Ureter (tissue), 1 donor: ENCODE measurements around the gene TRABD2B. TPM values are rescaled to one million over a fixed set of nuclear protein-coding genes. Genes with fewer than 3 reads are reported as not detected.

Source experiments
- DNase-seq: peaks from one replicate; pipeline ENCODE4 v3.0.0-alpha.2; 2020; ENCODE audit warnings: low spot score
- total RNA-seq: library from RNA; stranded (reverse); gene quantifications from one replicate; pipeline ENCODE4 v1.2.4, GENCODE V29; 2023
- donor health status: DM: yes; HTN: yes; CAD: no.

Gene TRABD2B
- total RNA-seq, 1 donor from 2014 or later, result 4.6 TPM

DNA sequence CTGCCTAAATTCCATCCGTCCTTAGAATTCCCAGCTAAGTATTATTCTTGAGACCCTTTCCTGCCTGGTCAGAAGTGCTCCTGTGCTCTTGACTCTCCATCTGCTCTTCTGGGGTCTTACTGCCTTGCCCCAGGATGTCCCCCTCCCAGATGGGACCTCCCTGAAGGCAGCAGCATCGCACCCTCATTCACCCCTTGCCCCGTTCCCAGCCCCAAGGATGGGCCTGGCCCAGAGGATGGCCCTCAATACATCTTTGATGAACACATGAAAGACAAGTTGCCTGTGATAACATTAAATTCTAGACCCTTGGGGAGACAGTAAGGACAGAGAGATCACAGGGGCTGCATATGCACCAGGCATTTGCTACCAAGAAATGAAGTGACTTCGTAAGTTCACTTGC lies 167.2 kb downstream of the TRABD2B start:
- DNase-seq, result no peak

DNA sequence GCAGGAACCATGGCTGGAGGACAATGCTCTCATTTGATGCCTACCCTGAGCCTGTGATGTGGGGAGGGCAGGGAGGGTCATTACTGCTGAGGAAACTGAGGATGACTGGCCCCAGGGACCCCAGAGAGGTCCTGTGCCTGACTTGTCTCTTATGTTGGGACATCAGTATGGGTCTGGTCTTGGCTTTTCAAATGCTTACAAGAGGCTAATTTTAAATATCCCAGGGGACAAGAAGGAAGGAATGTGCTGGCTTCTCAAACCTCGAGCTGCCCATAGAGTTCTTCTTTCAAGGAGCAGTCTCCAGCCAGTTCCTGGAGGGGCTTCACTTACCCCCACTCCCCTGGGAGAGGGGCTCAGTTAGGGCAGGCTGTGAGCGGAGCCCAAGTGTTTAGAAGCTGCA lies 168.2 kb downstream of the TRABD2B start:
- DNase-seq, result no peak

DNA sequence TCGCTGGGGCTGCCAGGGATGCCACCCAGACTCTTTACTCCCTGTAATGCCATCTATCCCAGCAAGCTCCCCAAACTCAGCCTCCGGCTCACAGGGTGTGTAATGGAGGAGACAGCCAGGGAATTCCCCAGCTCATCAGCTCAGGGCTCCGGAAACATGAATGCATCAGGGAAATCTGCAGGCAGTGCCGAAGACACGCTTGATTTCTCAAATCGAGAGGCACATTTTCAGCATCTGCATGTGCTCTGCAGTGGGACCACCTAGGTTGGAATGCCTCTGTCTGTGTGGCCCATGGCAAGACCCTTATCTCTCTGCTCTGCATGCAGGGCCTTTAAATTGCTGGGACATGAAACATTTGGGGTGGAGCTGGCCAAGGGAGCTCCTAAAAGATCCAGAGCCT lies 170.1 kb downstream of the TRABD2B start:
- no peak for DNase-seq

DNA sequence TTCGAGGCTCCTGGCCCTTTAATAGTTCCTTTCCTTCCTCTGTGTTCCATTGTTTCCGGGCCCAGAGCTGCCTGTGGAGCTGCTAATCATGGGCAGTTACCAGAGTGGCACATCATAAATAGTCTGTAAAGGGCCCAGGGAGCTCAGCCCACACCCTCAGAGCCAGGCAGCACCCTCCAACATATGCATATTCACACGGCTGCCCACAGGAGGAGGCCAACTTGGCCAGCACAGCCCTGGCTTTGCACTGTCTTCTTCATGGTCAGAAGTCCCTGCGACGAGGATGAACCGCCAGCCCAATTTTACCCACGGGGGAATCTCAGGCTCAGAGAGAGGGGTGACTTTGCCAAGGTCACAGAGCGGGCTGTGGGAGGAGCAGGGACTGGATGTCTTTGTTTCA lies 172.5 kb downstream of the TRABD2B start:
- no peak for DNase-seq

DNA sequence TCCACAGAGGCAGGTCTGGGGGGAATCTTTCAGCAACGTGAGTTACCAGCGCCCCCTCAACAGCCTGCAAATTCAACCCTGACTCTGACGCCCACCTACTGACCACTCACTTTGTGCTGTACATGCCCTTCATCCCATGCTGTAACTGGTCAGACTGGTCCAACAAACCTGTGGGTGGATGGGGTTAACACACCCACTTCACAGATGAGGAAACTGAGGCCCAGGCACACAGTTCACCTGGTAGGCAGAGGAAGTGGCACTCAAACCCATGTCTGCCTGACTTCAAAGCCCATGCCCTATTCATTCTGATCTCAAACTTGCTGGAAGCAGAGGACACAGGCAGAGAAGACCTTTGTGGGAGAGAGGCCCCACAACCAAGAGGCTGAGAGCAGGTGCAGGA lies 172.9 kb downstream of the TRABD2B start:
- no peak for DNase-seq

DNA sequence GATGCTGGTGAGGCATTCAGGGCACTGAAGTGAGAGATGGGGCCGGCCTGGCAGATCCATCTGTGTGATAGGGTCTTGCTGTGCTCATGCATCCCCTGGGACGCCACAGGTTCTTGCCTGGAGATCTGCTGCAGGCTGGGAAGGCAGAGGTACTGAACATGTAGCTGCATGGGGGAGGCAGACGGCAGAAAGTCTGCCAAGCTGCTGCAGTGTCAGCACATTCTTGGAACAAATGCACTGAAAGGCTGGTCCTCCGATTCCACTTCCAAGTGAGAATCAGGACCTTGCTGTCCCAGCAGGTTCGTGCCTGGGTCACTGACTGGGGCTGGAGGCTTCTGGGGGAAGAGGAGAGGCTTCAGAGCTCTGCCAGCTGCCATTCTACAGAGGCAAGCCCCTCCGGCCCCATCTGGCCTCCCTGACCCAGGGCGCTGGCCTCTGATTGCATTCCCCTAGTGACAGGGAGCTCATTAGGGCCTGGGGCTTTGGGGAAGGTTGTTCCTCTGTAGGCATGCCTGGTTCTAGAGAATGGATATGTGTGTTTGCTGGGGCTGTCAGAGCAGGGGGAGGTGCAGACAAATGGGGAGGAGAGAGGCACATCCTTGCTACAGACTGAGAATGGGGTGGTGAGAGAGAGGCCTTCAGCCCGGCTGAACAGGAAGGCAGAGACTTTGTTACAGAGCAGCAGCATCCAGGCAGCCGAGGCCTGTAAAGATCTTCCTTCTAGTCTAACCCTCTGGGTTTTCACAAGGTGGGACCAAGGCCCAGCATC lies 174.0 kb downstream of the TRABD2B start:
- DNase-seq, result no peak

DNA sequence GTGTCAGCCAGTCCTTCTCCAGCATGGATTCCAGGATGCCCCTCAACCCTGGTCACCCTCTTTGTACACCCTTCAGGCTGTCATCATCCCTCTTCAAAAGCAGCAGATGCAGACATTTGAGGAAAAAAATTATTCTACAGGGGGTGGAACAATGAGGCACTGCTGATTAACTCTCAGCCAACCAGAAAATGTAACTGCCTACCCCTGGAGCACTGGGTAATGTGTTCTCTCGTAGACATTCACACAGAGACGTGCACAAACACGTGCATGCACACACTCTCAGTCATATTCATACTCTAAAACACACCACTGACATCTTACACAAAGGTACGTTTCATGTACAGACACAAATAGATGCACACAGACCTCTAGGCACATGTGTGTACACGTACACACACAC lies 175.4 kb downstream of the TRABD2B start:
- no peak for DNase-seq

DNA sequence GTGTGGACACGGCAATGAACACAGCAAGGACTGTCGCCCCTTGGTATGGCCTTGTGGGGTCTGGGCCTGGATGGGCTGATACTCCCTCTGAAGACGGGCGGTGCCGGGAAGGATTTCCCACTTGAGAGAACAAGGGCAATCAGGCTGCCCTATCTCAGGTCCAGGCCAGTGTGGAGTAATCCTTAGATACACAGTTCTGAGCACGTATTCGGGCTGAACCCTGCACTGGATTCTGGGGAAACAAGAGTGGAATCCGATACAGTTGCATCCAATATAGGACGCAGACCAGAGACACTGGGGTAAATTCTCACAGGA lies 177.7 kb downstream of the TRABD2B start:
- no peak for DNase-seq

DNA sequence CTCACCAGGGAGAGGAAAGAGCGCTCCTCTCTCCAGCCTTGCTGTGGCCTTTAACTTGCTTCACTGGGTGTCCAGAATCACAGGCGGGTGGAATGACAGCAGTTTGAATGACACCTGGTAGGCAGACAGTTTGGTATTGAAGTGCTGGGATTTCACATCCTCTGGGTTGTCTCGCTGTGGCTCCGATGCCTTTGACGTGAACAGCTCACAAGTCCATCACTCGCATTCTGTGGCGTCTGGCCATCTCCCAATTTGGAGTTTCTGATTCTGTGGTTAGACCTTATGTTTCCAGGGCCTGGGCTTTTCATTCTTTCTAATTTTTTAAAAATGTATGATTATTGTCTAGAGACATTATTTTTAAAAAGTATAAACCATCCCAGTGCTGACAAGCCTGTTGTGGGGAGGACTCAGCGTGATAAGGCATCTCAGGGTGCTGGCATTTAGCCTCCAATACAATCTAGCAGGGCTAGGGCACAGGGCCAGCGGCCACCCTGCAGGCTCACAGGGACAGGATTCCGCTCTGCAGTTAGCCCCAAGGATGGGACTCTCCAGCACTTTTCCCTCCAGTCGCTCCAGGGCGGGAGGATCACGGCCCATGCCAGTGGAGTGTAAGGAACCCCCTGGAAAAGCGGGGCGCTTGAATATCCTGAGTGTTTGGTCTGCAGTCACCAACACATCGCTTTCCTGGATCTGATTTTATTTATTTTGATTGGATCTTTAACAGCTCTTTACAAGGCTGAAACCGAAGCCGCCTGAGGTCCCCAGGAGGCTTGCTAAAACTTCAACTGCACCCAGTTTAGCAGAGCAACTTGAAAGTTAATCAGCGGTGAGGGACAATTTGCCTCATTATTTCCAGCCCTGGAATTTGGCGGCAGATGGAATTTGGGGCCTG lies 178.3 kb downstream of the TRABD2B start:
- DNase-seq, result no peak

DNA sequence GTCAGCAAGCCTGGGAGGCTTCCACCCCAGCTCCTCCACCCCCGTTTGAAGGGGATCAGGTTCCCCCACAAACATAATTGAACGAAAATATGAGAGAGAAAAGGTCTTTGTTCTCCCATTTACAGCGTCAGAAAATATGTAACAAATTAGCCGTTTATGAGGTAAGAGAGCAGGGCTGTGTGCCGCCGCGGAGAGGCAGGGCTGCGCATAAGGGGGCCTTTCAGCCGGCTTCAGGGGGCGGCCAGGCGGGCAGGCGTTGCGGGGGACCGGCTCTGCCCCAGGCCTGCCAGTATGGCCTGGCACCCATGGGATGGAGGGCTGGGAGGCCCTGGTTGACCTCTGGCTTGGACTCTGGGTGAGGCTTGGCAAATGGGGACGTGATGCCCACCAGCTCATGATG lies 179.3 kb downstream of the TRABD2B start:
- no peak for DNase-seq

DNA sequence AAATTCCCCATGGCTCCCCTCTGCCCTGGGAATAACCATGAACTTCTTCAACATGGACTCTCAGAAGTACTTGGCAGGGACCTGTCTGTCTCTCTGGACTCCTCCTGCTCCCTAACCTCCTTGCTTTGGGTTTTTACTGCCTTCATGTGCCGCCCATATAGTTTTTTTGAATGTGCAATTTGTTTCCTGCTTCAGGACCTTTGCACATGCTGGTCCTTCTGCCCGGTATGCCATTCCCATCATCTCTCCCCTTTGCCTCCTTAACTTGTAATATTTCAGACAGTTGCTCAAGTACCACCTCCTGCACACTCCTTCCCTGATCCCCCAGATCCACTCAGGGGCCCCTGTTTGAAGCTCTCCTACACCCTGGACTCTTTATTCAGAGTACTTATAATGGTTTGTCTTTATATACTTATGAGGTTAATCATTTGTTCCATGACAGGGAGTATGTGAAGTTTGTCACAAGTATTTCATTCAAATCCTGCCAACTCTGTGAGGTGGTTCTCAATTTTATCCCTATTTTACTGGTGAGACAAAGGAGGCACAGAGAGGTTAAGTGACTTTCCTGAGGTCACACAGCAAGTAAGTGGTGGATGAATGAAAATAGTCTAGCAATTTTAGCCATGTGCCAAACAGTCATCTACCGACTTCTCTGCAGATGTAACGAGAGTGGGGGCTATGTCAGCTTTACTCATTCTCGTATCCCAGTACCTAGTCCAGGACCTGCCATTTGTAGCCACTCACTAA lies 180.7 kb downstream of the TRABD2B start:
- DNase-seq, result no peak

DNA sequence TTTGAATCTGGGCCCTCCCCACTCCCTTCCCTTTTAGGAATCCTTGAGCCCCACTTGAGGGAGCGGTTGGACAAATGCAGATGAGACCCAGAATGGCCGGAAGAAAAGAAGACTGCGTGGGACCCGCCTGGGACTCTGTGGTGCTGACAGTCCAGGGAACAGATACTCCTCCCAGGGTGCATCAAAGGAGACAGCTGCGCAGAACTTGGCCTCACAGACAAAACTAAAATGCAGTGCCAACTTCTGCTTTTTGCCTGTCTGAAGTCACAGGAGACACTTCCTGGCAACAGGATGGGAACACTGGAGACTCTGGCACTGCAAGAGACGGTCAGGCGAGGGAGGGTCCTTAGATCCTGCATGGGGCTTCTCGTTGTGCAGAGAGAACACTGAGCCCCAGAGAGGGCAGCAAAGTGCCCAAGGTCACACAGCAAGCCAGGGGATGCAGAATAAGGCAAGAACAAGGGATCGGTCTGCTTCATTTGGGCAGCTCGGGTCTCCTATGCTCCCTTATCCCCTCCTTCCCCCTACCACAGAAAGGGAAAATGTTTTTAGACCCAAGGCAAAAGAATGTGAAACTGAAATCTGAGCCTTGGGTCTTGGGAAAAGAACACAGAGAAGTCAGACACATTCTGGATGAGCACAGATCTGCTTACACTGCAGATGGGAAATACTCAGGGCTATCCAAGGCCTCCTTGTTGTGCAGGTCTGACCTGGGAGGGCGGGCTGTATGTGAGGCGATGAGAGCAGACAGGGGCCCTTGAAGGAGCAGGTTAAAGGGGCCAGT lies 182.4 kb downstream of the TRABD2B start:
- no peak for DNase-seq

DNA sequence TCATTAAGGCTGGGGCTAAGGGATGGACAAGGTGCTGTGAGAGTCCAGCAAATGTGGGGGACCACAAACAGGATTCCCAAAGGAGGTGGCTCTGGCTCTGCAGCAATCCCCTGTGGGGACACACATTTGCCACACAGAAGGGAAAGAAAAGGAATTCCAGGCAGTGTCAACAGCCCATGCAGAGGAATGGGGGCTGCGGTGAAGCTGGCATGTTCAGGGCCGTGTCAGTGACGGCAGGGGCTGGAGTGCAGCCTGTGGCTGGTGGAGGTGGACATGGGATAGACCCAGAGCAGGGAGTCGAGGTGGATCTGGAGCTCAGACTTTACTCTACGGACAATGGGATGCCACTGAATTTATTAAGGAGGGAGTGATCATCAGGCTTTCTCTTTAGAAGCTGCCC lies 183.2 kb downstream of the TRABD2B start:
- no peak for DNase-seq

DNA sequence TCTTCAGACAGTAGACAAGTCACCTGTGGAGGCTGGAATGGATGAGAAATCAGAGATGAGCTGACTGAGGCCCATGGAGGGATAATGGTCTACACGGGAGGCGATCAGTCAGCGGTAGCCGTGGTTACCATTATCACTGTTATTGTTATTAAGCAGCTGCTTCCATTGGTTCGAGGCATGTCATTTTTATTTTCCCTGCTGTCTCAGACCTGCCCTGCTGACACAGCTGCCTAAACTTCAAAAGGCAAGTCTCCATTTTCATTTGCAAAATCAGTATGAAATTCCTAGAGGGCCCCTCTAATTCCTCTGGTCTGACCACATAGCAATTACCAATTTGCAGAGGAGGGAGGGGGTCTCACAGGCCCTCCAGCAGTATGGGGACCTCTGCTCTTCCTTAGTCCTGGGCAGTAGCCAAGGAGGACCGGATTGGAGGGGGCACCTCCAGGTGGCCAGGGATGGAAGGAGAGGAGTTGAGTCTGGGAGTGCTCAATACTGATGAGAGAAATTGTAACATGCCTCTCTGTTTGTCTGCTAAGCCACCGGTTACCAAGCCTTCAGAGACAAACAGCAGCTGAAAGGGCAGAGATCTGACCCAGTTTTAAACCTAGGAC lies 184.2 kb downstream of the TRABD2B start:
- DNase-seq, result no peak

DNA sequence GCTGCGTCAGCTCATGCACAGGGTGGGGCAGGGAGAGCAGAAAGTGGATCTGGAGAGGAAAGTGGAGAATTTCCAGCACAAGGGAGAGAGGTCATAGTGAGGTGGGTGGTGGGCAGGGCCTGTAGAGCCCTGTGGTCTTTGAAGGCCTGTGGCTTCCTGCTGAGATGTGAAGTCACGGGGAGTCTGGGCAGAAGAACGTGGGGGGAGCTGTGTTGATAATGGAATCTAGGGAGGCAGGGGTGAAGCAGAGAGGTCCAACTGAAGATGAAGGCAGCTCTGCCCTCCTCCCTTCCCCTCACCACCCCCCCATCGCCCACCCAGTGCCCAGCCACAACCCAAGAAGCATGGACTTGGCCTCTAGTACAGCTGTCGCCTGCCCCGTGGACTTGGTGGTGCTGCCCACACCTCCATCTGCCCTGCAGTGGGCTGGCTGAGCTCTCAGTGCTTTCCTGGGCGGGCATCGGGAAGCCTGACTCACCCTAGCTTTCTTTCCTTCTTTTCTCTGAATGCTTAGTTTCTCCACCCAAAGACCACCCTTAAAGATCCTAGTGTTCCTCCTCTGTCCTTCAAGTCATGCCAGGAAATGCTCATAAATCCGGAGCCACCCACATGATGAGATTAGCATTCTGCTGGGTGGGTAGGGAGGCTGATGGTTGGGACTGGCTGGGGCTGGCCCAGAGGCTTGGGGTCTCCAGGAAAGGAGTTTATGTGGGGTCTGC lies 186.1 kb downstream of the TRABD2B start:
- no peak for DNase-seq

DNA sequence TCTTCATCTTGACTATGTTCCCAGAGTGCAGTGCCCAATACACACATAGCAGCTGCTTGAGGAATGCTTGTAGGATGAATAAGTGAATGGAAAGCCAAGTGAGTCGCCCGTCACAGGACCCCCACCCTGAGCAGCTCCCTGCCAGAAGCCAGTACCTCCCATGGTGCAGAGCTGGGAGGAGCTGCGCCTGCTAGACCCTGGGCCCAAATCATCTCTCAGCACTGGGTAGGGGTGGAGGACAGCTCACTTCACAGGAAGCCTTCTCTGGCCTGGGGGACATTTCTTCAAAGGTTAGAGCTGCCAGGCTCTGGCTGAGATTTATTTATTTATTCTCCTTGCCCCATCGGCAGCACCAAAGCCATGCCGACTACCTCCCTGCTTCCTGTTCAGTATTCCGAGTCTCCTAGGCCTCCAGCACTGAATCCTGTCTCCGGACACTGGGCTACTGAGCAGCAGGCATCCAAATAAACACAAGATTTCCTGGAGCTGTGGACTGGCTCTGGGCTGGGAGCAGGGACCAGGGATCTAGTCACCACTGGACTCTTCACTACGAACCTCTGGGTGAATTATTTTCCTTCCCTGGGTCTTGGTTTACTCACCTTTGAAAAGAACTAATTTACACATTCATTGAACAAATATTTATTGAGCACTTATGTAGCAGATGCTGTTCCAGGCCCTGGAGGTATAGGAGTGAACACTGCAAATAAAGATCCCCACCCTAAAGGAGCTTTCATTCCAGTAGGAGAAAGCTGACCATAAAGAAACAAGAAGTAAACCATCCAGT lies 187.7 kb downstream of the TRABD2B start:
- DNase-seq, result no peak

DNA sequence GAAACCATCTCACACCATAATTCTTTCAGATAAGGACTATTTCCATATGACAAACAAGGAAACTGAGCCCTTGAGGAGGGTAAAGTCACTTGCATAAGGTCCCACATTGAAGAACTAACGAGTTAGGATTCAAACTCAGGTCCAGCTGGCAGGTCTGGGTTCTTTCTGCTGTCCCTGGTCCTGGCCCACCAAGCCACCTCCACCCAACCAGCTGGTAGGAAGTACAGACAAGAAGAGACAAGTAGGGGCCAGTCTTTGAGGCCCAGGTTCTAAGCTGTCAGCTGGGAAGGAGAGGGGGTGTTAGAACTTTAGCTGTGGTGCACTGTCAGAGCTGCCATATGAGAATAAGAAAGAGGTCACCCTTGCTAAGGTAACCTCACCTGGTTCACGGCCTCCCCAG lies 188.6 kb downstream of the TRABD2B start:
- no peak for DNase-seq

DNA sequence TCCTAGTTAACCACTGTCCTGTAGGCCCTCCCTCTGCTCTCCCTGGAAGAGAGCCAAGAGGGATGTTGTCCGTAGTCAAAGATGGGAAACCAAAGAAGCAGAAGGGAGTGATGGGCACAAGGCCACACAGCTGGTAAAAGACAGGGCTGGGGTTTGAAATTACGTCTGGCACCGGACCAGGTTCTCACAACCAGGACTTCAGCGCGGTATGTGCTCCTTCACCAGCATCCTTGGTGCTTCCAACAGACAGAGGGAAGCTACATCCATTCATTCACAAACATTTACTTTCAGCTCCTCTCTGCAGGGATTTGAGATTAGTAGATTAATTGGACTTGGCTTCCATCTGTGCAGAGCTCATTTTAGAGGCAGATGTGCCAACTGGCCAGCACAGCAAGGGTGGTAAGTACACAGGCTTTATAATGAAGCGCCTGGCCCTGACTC lies 191.2 kb downstream of the TRABD2B start:
- no peak for DNase-seq

DNA sequence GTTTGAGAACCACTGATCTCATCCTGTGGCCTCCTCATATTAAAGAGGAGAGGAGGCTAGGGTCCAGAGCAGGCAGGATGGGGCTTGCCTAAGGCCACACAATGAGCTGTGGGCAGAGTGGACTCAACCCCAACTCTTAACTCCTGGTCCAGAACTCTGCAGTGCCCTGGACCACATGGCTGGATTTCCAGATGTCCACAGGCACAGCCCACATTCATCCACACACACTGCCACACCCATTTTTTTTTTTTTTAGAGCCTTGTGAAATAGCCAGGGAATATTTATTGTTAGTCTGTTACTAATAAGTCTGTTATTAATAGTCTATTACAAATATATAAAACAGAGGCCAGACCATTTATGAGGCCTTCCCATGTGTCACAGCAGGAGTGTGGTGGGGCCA lies 192.2 kb downstream of the TRABD2B start:
- DNase-seq, result no peak
